Testis (tissue), 3 donors: Measurements from ENCODE around the gene IQCH. TPM values are rescaled to one million over a fixed set of nuclear protein-coding genes. Genes with fewer than 3 reads are reported as not detected.
"Not testable (repeated sequence)": the region's sequence is repeated elsewhere in the genome, so short reads cannot be mapped to it uniquely, and the experiment has no call there.

ENCODE experiments used
- DNase-seq: peaks from one replicate; pipeline ENCODE4 v3.0.0-alpha.2; 2019
- H3K27ac ChIP-seq, 2 donors: fragments of 200-600 bp; sonication (generic); one replicate each; pipeline ENCODE4 v1.5.1; 2019
- H3K27me3 ChIP-seq: fragments of 200-600 bp; sonication (generic); one replicate; pipeline ENCODE4 v1.5.1; 2019
- H3K36me3 ChIP-seq: fragments of 200-600 bp; sonication (generic); one replicate; pipeline ENCODE4 v1.5.1; 2017; ENCODE audit warnings: low read depth; ENCODE audit errors: missing control alignments
- H3K4me1 ChIP-seq: fragments of 200-600 bp; sonication (generic); one replicate; pipeline ENCODE4 v1.5.1; 2019
- H3K4me3 ChIP-seq, 2 donors: fragments of 200-600 bp; sonication (generic); one replicate each; pipeline ENCODE4 v1.5.1; 2017 to 2019
- H3K9me3 ChIP-seq: fragments of 200-600 bp; sonication (generic); one replicate; pipeline ENCODE4 v1.5.1; 2017
- POLR2A ChIP-seq: fragments of 450-650 bp; IDR thresholded peaks from one replicate; pipeline ENCODE4 v1.6.1; 2017; ENCODE audit warnings: antibody characterized with exemption, mild to moderate bottlenecking, moderate library complexity
- WGBS, 2 donors: methylation state at CpG; one replicate each; pipeline ENCODE4 v1.1.5; 2018; 5-methylcytosine and 5-hydroxymethylcytosine counted together
- intact Hi-C: fragments of 100-400 bp; cut with DNase I; formaldehyde crosslinking; loops from one replicate; pipeline ENCODE4 v1.15.1; 2023; ENCODE audit warnings: low total_unique reads
- polyA plus RNA-seq: library from polyadenylated mRNA; stranded (reverse); fragments of 350-450 nt; fragmentation: Illumina TruSeq; extraction: RNeasy Lipid Tissue Mini Kit (QIAGEN cat#74804); gene quantifications from one replicate; pipeline ENCODE4 v1.2.3, GENCODE V29; 2014; ENCODE audit warnings: low read depth, low replicate concordance; ENCODE audit not compliant: insufficient read depth
- total RNA-seq, 2 donors: library from RNA; depleted of rRNA; stranded (reverse); fragments of >200 nt; gene quantifications; one replicate each; pipeline ENCODE4 v1.2.3, GENCODE V29; 2016
- TF ChIP-seq, protein P1 (sequence below), 3 experiments: fragments of 450-650 bp in 2 of 3; fragments of 200-600 bp in 1 of 3; sonication (generic) in 1 of 3; IDR thresholded peaks; one replicate each; pipeline ENCODE4 v1.5.1; 2016 to 2019; ENCODE audit warnings: antibody characterized with exemption in 3 of 3, mild to moderate bottlenecking in 2 of 3, moderate library complexity in 1 of 3

Gene IQCH
- total and polyA plus RNA-seq, 3 donors from 2014 or later, result 23.5 to 42.2 (median 31.9) TPM

DNA sequence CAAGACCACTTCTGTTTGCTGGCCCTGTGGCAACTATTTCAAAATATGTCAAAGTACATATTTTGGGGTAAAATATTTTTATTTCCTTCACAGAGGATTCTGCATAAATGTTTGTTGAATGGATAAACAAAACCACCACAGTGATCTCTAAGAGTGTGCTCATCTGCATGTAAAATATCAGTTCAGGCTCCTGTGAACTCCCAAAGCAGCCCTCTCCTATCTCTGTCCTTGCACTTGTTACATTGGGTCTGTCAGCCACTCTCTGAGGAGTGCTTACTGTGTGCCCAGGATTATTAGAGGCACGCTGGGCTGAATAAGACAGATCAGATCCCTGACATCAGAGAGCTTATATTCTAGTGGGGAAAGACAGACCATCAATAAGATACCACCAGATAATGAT is 27.1 kb downstream of the IQCH start:
- Histone ChIP-seq H3K27ac (no peak overlapping the region), H3K36me3 (no peaks in the 10 kb centered on the region), H3K27me3 (no peaks in the 10 kb centered on the region), H3K4me1 (no peaks in the 10 kb centered on the region), H3K9me3 (no peaks in the 10 kb centered on the region), H3K4me3 (no peak overlapping the region)
- no peak for TF ChIP-seq POLR2A
- TF ChIP-seq, protein P1, sequence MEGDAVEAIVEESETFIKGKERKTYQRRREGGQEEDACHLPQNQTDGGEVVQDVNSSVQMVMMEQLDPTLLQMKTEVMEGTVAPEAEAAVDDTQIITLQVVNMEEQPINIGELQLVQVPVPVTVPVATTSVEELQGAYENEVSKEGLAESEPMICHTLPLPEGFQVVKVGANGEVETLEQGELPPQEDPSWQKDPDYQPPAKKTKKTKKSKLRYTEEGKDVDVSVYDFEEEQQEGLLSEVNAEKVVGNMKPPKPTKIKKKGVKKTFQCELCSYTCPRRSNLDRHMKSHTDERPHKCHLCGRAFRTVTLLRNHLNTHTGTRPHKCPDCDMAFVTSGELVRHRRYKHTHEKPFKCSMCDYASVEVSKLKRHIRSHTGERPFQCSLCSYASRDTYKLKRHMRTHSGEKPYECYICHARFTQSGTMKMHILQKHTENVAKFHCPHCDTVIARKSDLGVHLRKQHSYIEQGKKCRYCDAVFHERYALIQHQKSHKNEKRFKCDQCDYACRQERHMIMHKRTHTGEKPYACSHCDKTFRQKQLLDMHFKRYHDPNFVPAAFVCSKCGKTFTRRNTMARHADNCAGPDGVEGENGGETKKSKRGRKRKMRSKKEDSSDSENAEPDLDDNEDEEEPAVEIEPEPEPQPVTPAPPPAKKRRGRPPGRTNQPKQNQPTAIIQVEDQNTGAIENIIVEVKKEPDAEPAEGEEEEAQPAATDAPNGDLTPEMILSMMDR (IDR thresholded peaks at IDR 0.05), result no peak
- WGBS, 2 donors, result 52 to 67% methylated on average over 1 of the region's 1 CpG
- DNase-seq, result peak; percentile 15
- intact Hi-C loops, result no loop called here

DNA sequence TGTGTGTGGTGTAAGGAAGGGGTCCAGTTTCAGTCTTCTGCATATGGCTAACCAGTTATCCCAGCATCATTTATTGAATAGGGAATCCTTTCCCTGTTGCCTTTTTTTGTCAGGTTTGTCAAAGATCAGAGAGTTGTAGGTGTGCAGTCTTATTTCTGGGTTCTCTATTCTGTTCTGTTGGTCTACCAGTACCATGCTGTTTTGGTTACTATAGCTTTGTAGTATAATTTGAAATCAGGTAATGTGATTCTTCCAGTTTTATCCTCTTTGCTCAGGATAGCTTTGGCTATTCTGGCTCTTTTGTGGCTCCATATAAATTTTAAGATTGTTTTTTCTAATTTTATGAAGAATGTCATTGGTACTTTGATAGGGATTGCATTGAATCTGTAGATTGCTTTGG is 31.0 kb downstream of the IQCH start:
- intact Hi-C loops, H3K9me3 ChIP-seq, H3K27me3 ChIP-seq, H3K4me3 ChIP-seq, H3K27ac ChIP-seq, H3K36me3 ChIP-seq, H3K4me1 ChIP-seq, DNase-seq: not testable (repeated sequence)

DNA sequence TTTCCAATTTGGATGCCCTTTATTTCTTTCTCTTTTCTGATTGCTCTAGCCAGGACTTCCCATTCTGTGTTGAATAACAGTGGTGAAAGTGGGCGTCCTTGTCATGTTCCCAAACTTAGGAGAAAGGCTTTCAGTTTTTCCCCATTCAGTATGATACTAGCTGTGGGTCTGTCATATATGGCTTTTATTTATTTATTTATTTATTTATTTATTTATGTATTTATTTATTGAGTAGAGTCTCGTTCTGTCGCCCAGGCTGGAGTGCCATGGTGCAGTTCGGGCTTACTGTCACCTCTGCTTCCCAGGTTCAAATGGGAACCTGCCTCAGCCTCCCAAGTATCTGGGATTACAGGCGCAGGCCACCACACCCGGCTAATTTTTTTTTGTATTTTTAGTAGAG is 31.8 kb downstream of the IQCH start:
- H3K9me3 ChIP-seq, H3K27ac ChIP-seq, H3K27me3 ChIP-seq, DNase-seq, H3K36me3 ChIP-seq, H3K4me3 ChIP-seq, intact Hi-C loops, H3K4me1 ChIP-seq: not testable (repeated sequence)
- WGBS, 2 donors, result 81 to 88% methylated on average over 6 of the region's 6 CpGs

DNA sequence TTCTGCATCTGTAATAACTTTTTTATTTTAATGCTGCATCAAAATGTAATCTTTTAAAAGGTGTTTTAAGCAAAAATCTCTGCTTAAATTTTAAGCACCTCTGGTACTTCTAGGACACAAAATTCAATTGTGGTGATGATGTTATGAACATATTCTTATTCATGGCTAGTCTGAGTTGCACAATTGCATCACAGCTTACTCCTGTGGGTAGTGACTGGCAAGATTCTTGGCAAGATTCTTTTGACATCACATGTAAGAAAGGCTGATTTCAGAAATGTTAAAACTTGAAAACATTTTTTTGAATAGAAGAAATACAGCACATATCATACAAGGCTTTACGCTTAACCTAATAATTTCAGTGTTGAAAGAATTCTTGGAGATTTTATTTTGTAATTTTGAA is 35.7 kb downstream of the IQCH start:
- Histone ChIP-seq H3K4me1 (no peaks in the 10 kb centered on the region), H3K4me3 (no peak overlapping the region), H3K27me3 (no peaks in the 10 kb centered on the region), H3K9me3 (no peaks in the 10 kb centered on the region), H3K36me3 (no peaks in the 10 kb centered on the region), H3K27ac (no peak overlapping the region)
- TF ChIP-seq, protein P1 (IDR thresholded peaks at IDR 0.05), result no peak
- no peak for TF ChIP-seq POLR2A
- DNase-seq, result no peak
- intact Hi-C loops, result no loop called here
- 100% methylated on average over 1 of the region's 1 CpG for WGBS, 2 donors

DNA sequence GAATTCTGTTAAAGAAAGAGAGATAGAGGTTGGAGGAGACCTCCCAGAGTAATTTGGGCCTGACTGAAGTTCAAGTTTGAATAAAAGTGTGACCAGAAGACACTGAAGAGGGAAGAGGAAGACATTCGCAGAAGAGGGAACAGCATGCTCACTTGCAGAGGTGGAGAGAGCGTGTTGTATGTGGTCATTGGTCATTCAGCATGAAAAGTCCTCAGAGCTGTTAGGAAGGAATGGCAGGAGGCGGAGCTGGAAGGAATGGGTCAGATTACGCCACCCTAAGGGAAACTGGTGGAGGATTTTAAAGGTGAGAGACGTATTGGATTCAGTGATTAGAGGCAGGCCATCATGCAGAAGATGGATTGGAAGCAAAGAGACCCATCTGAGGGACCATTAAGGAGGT is 41.6 kb downstream of the IQCH start:
- 92% methylated on average over 5 of the region's 5 CpGs for WGBS, 2 donors
- Histone ChIP-seq H3K4me3 (no peak overlapping the region), H3K9me3 (no peaks in the 10 kb centered on the region), H3K27ac (no peak overlapping the region), H3K27me3 (no peaks in the 10 kb centered on the region), H3K36me3 (no peaks in the 10 kb centered on the region), H3K4me1 (no peaks in the 10 kb centered on the region)
- intact Hi-C loops, result no loop called here
- TF ChIP-seq, protein P1 (IDR thresholded peaks at IDR 0.05), result no peak
- TF ChIP-seq POLR2A, result no peak
- DNase-seq, result no peak

DNA sequence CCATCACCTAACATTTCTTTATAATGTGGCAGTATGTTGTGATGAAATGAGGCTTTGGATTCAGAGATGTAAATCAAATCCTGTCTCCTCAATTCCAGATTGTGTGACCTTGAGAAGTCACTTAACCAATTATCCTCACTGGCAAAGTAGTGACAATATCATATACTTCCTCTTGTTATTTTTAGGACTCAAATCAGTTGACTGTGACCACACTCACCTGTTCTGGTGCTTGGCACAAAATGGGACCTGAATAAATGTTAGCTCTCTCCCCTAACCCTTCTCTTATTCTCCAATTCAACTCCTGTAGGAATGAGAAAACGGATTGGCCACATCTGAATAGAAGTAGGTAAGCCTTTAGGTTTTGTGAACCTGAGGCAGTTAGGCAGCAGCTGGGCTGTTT is 42.1 kb downstream of the IQCH start:
- no peak overlapping the region for H3K27ac ChIP-seq
- H3K27me3 ChIP-seq, result no peaks in the 10 kb centered on the region
- H3K4me3 ChIP-seq, result no peak overlapping the region
- 79 to 90% methylated on average over 1 of the region's 1 CpG for WGBS, 2 donors
- H3K9me3 ChIP-seq, result no peaks in the 10 kb centered on the region
- DNase-seq, result no peak
- no peak for TF ChIP-seq POLR2A
- TF ChIP-seq, protein P1 (IDR thresholded peaks at IDR 0.05), result no peak
- no peaks in the 10 kb centered on the region for H3K36me3 ChIP-seq
- intact Hi-C loops, result no loop called here
- H3K4me1 ChIP-seq, result no peaks in the 10 kb centered on the region
